ENCODE measurements around the gene LRRFIP2.
"Not testable (repeated sequence)": the region's sequence is repeated elsewhere in the genome, so short reads cannot be mapped to it uniquely, and the experiment has no call there.

The LRRFIP2 gene

GRCh38 chr3:37174532-37175126, at the start of gene LRRFIP2:
Gene LRRFIP2, minus strand, starts transcription at chr3:37174582. Its CDS starts 25,599 bp downstream, at chr3:37148983.
- no peak for DNase-seq (ENCODE audit: low spot score)

- DNase-seq (ENCODE audit: low spot score) = no peak
Observed at GRCh38 chr3:37223576-37223975, 49.2 kb upstream of the LRRFIP2 start.

GRCh38 chr3:37223141-37223558, 48.8 kb upstream of the LRRFIP2 start:
- DNase-seq (ENCODE audit: low spot score) = no peak

GRCh38 chr3:37222542-37222941, 48.2 kb upstream of the LRRFIP2 start:
- DNase-seq (ENCODE audit: low spot score) = not testable (repeated sequence)

GRCh38 chr3:37221407-37221806, 47.0 kb upstream of the LRRFIP2 start:
- DNase-seq (ENCODE audit: low spot score) = peak; percentile 94

- no peak for DNase-seq (ENCODE audit: low spot score)
Observed at GRCh38 chr3:37219266-37219665, 44.9 kb upstream of the LRRFIP2 start.

- DNase-seq (ENCODE audit: low spot score) = no peak
Observed at GRCh38 chr3:37218206-37218605, 43.8 kb upstream of the LRRFIP2 start.

GRCh38 chr3:37217098-37217849, 42.9 kb upstream of the LRRFIP2 start:
- DNase-seq (ENCODE audit: low spot score) = no peak

GRCh38 chr3:37216597-37217097, 42.3 kb upstream of the LRRFIP2 start:
- no peak for DNase-seq (ENCODE audit: low spot score)

- DNase-seq (ENCODE audit: low spot score) = no peak
Observed at GRCh38 chr3:37214076-37214475, 39.7 kb upstream of the LRRFIP2 start.

- no peak for DNase-seq (ENCODE audit: low spot score)
Observed at GRCh38 chr3:37210230-37210629, 35.8 kb upstream of the LRRFIP2 start.

GRCh38 chr3:37208576-37208975, 34.2 kb upstream of the LRRFIP2 start:
- DNase-seq (ENCODE audit: low spot score) = not testable (repeated sequence)

- not testable (repeated sequence) for DNase-seq (ENCODE audit: low spot score)
Observed at GRCh38 chr3:37208008-37208407, 33.6 kb upstream of the LRRFIP2 start.

- DNase-seq (ENCODE audit: low spot score) = not testable (repeated sequence)
Observed at GRCh38 chr3:37206041-37206440, 31.7 kb upstream of the LRRFIP2 start.

GRCh38 chr3:37204314-37204713, 29.9 kb upstream of the LRRFIP2 start:
- DNase-seq (ENCODE audit: low spot score) = no peak

GRCh38 chr3:37202035-37202434, 27.7 kb upstream of the LRRFIP2 start:
- DNase-seq (ENCODE audit: low spot score) = no peak

- no peak for DNase-seq (ENCODE audit: low spot score)
Observed at GRCh38 chr3:37200141-37200540, 25.8 kb upstream of the LRRFIP2 start.

GRCh38 chr3:37198996-37199395, 24.6 kb upstream of the LRRFIP2 start:
- peak; percentile 35 for DNase-seq (ENCODE audit: low spot score)

GRCh38 chr3:37198547-37198946, 24.2 kb upstream of the LRRFIP2 start:
- no peak for DNase-seq (ENCODE audit: low spot score)

- DNase-seq (ENCODE audit: low spot score) = peak; percentile 92
Observed at GRCh38 chr3:37197810-37198371, 23.5 kb upstream of the LRRFIP2 start.

- DNase-seq (ENCODE audit: low spot score) = no peak
Observed at GRCh38 chr3:37194533-37194932, 20.2 kb upstream of the LRRFIP2 start.

GRCh38 chr3:37190667-37191066, 16.3 kb upstream of the LRRFIP2 start:
- no peak for DNase-seq (ENCODE audit: low spot score)

GRCh38 chr3:37189109-37189508, 14.7 kb upstream of the LRRFIP2 start:
- no peak for DNase-seq (ENCODE audit: low spot score)

Data from COLO829 (cell line).